ENCODE measurements around the gene CHM.

GRCh38 chrX:85815203-85815751, 232.1 kb downstream of the CHM start:
- no peak for TF ChIP-seq CTCF (IDR thresholded peaks at IDR 0.05)
- TF ChIP-seq POLR2AphosphoS5 (IDR thresholded peaks at IDR 0.05) = no peak
- TF ChIP-seq POLR2A (IDR thresholded peaks at IDR 0.05) = no peak
